Neural cell (in vitro differentiated cells): ENCODE measurements around the gene GSK3A. TPM values are rescaled to one million over a fixed set of nuclear protein-coding genes. Genes with fewer than 3 reads are reported as not detected.

Experiments used
- H2AFZ ChIP-seq: fragments of 200-600, 300-800 bp; sonication (generic), shearing (Covaris generic); 2 replicates; pipeline ENCODE4 v1.6.0; 2014; ENCODE audit warnings: low read depth, mild to moderate bottlenecking, antibody characterized with exemption, low read length, moderate library complexity
- H3F3A ChIP-seq: fragments of 200-600 bp; shearing (Covaris generic); 2 replicates; pipeline ENCODE4 v1.6.1; 2016; ENCODE audit warnings: mild to moderate bottlenecking, moderate library complexity, mixed read lengths, antibody characterized with exemption, low read length; ENCODE audit not compliant: insufficient read depth, poor library complexity, severe bottlenecking
- H3K27ac ChIP-seq: fragments of 200-600, 300-800 bp; sonication (generic), shearing (Covaris generic); 2 replicates; pipeline ENCODE4 v1.5.1; 2014; ENCODE audit warnings: mild to moderate bottlenecking, low read length, moderate library complexity
- H3K27me3 ChIP-seq: fragments of 300-800, 200-600 bp; sonication (generic), shearing (Covaris generic); 2 replicates; pipeline ENCODE4 v1.6.0; 2014; ENCODE audit warnings: mild to moderate bottlenecking, low read depth, low read length, moderate library complexity; ENCODE audit not compliant: insufficient read depth
- H3K36me3 ChIP-seq: fragments of 300-800, 200-600 bp; sonication (generic), shearing (Covaris generic); 2 replicates; pipeline ENCODE4 v1.5.1; 2014; ENCODE audit warnings: mild to moderate bottlenecking, antibody characterized with exemption, low read length, moderate library complexity; ENCODE audit not compliant: insufficient read depth
- H3K4me2 ChIP-seq: fragments of 300-800, 200-600 bp; sonication (generic), shearing (Covaris generic); 2 replicates; pipeline ENCODE4 v1.6.0; 2014; ENCODE audit warnings: mild to moderate bottlenecking, low read length
- H3K4me3 ChIP-seq: fragments of 300-800, 200-600 bp; sonication (generic), shearing (Covaris generic); 2 replicates; pipeline ENCODE4 v1.5.1; 2014; ENCODE audit warnings: mild to moderate bottlenecking, low read length, moderate library complexity
- H3K79me2 ChIP-seq: fragments of 200-600 bp; shearing (Covaris generic); replicated peaks from 2 replicates; pipeline ENCODE4 v1.6.0; 2014; ENCODE audit warnings: mild to moderate bottlenecking, low read length, moderate library complexity; ENCODE audit not compliant: insufficient read depth
- H3K9ac ChIP-seq: fragments of 300-800, 200-600 bp; sonication (generic), shearing (Covaris generic); 2 replicates; pipeline ENCODE4 v1.6.1; 2016; ENCODE audit warnings: mild to moderate bottlenecking, low read length, mixed read lengths
- H3K9me2 ChIP-seq: fragments of 200-600 bp; shearing (Covaris generic); 2 replicates; pipeline ENCODE4 v1.6.1; 2016; ENCODE audit warnings: mild to moderate bottlenecking, low read length, mixed read lengths; ENCODE audit not compliant: insufficient read depth
- H3K9me3 ChIP-seq: fragments of 200-600, 300-800 bp; sonication (generic), shearing (Covaris generic); 2 replicates; pipeline ENCODE4 v1.6.1; 2016; ENCODE audit warnings: mild to moderate bottlenecking, mixed run types, low read length, moderate library complexity, mixed read lengths
- H4K20me1 ChIP-seq: fragments of 200-600 bp; shearing (Covaris generic); 2 replicates; pipeline ENCODE4 v1.6.1; 2016; ENCODE audit warnings: mild to moderate bottlenecking, mixed run types; ENCODE audit not compliant: insufficient read depth
- EP300 ChIP-seq: fragments of 450-650 bp; conservative IDR thresholded peaks from 2 replicates; pipeline ENCODE4 v1.6.1; 2014; ENCODE audit warnings: antibody characterized with exemption, mild to moderate bottlenecking, moderate library complexity; ENCODE audit not compliant: poor library complexity, severe bottlenecking
- EZH2 ChIP-seq: fragments of 200-600, 300-800 bp; shearing (Covaris generic), sonication (generic); IDR thresholded peaks from 2 replicates; pipeline ENCODE4 v1.6.1; 2014; ENCODE audit warnings: antibody characterized with exemption, low read length, borderline replicate concordance, mild to moderate bottlenecking; ENCODE audit not compliant: insufficient read depth, poor library complexity, severe bottlenecking
- MXI1 ChIP-seq: fragments of 450-650 bp; conservative IDR thresholded peaks from 2 replicates; pipeline ENCODE4 v1.6.1; 2014; ENCODE audit warnings: antibody characterized with exemption, mild to moderate bottlenecking; ENCODE audit not compliant: poor library complexity, severe bottlenecking
- POLR2AphosphoS5 ChIP-seq: IDR thresholded peaks from 2 replicates; pipeline ENCODE4 v1.6.1; 2012
- RAD21 ChIP-seq: fragments of 450-650 bp; conservative IDR thresholded peaks from 2 replicates; pipeline ENCODE4 v1.6.1; 2014; ENCODE audit warnings: antibody characterized with exemption, mild to moderate bottlenecking, moderate library complexity
- SMC3 ChIP-seq: fragments of 450-650 bp; conservative IDR thresholded peaks from 2 replicates; pipeline ENCODE4 v1.6.1; 2014; ENCODE audit warnings: antibody characterized with exemption, mild to moderate bottlenecking, moderate library complexity; ENCODE audit not compliant: poor library complexity
- TAF1 ChIP-seq: IDR thresholded peaks from 2 replicates; pipeline ENCODE4 v1.6.1; 2012; ENCODE audit warnings: low read depth
- polyA plus RNA-seq: library from polyadenylated mRNA; depleted of rRNA; stranded (reverse); fragments of >200 nt; gene quantifications from 2 replicates; pipeline ENCODE4 v1.2.3, GENCODE V29; 2014
- TF ChIP-seq, protein P1 (sequence below): fragments of 450-650 bp; IDR thresholded peaks from 2 replicates; pipeline ENCODE4 v1.5.1; 2014; ENCODE audit warnings: antibody characterized with exemption, mild to moderate bottlenecking, moderate library complexity; ENCODE audit not compliant: poor library complexity, severe bottlenecking
- TF ChIP-seq, protein P2 (sequence below): IDR thresholded peaks from 2 replicates; pipeline ENCODE4 v1.6.1; 2012; ENCODE audit warnings: borderline replicate concordance

GSK3A gene
- polyA plus RNA-seq, 1 donor from 2014 or later = 25.2 TPM

DNA sequence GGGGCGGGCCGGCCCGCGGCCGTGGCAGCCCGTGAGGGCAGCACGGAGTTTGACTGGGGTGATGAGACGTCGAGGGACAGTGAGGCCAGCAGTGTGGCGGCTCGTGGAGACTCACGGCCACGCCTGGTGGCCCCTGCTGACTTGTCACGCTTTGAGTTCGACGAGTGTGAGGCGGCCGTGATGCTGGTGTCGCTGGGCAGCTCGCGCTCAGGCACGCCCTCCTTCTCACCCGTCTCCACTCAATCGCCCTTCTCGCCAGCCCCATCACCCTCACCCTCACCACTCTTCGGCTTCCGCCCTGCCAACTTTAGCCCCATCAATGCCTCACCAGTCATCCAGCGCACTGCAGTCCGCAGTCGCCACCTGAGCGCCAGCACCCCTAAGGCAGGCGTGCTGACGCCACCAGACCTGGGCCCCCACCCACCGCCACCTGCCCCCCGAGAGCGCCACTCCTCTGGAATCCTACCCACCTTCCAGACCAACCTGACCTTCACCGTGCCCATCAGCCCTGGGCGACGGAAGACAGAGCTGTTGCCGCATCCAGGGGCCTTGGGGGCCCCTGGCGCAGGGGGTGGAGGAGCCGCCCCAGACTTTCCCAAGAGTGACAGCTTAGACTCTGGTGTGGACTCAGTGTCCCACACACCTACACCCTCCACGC, 31.1 kb upstream of the GSK3A start:
- Histone ChIP-seq H3K9ac (no peak overlapping the region), H2AFZ (no peak overlapping the region), H3K36me3 (peaks cover 6% of the 10 kb centered on the region), H3K4me2 (no peak overlapping the region), H3K9me2 (no peaks in the 10 kb centered on the region), H3K27ac (no peak overlapping the region), H3K4me3 (no peak overlapping the region), H3K79me2 (peaks cover 42% of the 10 kb centered on the region), H3K9me3 (no peaks in the 10 kb centered on the region), H3F3A (no peaks in the 10 kb centered on the region), H4K20me1 (no peaks in the 10 kb centered on the region), H3K27me3 (no peaks in the 10 kb centered on the region)
- TF ChIP-seq POLR2AphosphoS5 = no peak
- no peak for TF ChIP-seq MXI1
- no peak for TF ChIP-seq EP300
- no peak for TF ChIP-seq SMC3
- no peak for TF ChIP-seq TAF1
- no peak for TF ChIP-seq EZH2
- TF ChIP-seq, protein P1, sequence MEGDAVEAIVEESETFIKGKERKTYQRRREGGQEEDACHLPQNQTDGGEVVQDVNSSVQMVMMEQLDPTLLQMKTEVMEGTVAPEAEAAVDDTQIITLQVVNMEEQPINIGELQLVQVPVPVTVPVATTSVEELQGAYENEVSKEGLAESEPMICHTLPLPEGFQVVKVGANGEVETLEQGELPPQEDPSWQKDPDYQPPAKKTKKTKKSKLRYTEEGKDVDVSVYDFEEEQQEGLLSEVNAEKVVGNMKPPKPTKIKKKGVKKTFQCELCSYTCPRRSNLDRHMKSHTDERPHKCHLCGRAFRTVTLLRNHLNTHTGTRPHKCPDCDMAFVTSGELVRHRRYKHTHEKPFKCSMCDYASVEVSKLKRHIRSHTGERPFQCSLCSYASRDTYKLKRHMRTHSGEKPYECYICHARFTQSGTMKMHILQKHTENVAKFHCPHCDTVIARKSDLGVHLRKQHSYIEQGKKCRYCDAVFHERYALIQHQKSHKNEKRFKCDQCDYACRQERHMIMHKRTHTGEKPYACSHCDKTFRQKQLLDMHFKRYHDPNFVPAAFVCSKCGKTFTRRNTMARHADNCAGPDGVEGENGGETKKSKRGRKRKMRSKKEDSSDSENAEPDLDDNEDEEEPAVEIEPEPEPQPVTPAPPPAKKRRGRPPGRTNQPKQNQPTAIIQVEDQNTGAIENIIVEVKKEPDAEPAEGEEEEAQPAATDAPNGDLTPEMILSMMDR = no peak

DNA sequence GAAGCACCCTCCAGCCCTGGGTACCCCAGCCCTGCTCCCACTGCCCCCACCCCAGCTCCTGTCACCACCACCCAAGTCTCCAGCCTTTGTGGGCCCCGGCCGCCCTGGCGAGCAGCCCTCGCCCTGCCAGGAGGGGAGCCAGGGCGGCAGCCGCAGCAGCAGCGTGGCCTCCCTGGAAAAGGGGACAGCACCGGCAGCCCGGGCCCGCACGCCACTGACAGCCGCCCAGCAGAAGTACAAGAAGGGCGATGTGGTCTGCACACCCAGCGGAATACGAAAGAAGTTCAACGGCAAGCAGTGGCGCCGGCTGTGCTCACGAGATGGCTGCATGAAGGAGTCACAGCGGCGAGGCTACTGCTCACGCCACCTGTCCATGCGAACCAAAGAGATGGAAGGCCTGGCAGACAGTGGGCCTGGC, 30.6 kb upstream of the GSK3A start:
- Histone ChIP-seq H4K20me1 (no peaks in the 10 kb centered on the region), H3K9ac (no peak overlapping the region), H3K27me3 (no peaks in the 10 kb centered on the region), H3K9me3 (no peaks in the 10 kb centered on the region), H3K79me2 (peaks cover 42% of the 10 kb centered on the region), H3F3A (no peaks in the 10 kb centered on the region), H3K9me2 (no peaks in the 10 kb centered on the region), H2AFZ (no peak overlapping the region), H3K4me2 (no peak overlapping the region), H3K4me3 (no peak overlapping the region), H3K36me3 (peaks cover 6% of the 10 kb centered on the region), H3K27ac (no peak overlapping the region)
- TF ChIP-seq, protein P2, sequence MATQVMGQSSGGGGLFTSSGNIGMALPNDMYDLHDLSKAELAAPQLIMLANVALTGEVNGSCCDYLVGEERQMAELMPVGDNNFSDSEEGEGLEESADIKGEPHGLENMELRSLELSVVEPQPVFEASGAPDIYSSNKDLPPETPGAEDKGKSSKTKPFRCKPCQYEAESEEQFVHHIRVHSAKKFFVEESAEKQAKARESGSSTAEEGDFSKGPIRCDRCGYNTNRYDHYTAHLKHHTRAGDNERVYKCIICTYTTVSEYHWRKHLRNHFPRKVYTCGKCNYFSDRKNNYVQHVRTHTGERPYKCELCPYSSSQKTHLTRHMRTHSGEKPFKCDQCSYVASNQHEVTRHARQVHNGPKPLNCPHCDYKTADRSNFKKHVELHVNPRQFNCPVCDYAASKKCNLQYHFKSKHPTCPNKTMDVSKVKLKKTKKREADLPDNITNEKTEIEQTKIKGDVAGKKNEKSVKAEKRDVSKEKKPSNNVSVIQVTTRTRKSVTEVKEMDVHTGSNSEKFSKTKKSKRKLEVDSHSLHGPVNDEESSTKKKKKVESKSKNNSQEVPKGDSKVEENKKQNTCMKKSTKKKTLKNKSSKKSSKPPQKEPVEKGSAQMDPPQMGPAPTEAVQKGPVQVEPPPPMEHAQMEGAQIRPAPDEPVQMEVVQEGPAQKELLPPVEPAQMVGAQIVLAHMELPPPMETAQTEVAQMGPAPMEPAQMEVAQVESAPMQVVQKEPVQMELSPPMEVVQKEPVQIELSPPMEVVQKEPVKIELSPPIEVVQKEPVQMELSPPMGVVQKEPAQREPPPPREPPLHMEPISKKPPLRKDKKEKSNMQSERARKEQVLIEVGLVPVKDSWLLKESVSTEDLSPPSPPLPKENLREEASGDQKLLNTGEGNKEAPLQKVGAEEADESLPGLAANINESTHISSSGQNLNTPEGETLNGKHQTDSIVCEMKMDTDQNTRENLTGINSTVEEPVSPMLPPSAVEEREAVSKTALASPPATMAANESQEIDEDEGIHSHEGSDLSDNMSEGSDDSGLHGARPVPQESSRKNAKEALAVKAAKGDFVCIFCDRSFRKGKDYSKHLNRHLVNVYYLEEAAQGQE = no peak
- no peak for TF ChIP-seq RAD21

DNA sequence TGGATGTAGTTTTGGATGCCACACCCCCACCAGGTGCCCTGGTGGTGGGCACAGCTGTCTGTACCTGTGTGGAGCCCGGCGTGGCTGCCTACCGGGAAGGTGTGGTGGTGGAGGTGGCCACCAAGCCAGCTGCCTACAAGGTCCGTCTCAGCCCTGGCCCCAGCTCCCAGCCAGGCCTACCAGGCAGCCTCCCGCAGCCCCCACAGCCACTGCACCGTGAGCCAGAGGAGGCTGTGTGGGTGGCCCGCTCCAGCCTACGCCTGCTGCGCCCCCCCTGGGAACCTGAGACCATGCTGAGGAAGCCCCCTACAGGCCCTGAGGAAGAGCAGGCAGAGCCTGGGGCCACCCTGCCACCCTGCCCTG, 30.1 kb upstream of the GSK3A start:
- no peak overlapping the region for H2AFZ ChIP-seq
- no peaks in the 10 kb centered on the region for H3F3A ChIP-seq
- H3K27me3 ChIP-seq = no peaks in the 10 kb centered on the region
- H4K20me1 ChIP-seq = no peaks in the 10 kb centered on the region
- H3K9me2 ChIP-seq = no peaks in the 10 kb centered on the region
- H3K4me2 ChIP-seq = no peak overlapping the region
- TF ChIP-seq, protein P1 = no peak
- TF ChIP-seq EZH2 (no peak), SMC3 (no peak), EP300 (no peak), TAF1 (no peak)
- peaks cover 42% of the 10 kb centered on the region for H3K79me2 ChIP-seq
- no peak overlapping the region for H3K27ac ChIP-seq
- H3K36me3 ChIP-seq = peaks cover 6% of the 10 kb centered on the region
- H3K4me3 ChIP-seq = no peak overlapping the region
- H3K9me3 ChIP-seq = no peaks in the 10 kb centered on the region
- H3K9ac ChIP-seq = no peak overlapping the region
